ENCODE data around the gene ATP2C1. TPM values are rescaled to one million over a fixed set of nuclear protein-coding genes. Genes with fewer than 3 reads are reported as not detected.

Gene ATP2C1
- total and polyA plus RNA-seq, 2 experiments from 2014 or later, result 28.1 to 75.7 TPM

GRCh38 chr3:130846181-130846580, 47.7 kb upstream of the ATP2C1 start (continued):
- no peak for TF ChIP-seq ZNF462 (CRISPR knock-in tag; IDR thresholded peaks at IDR 0.05)
- no peak for TF ChIP-seq STAT1 (IDR thresholded peaks at IDR 0.05; ENCODE audit: unreplicated experiment)
- no peak for TF ChIP-seq CTCF (conservative IDR thresholded peaks at IDR 0.05; ENCODE audit: low read depth in 2 of 2)
- no peak for TF ChIP-seq NANOG (IDR thresholded peaks at IDR 0.05; ENCODE audit: borderline replicate concordance)

- Histone ChIP-seq H3K36me3 (ENCODE audit: insufficient read depth) (no peaks in the 10 kb centered on the region), H3K79me2 (replicated peaks; ENCODE audit: insufficient read depth) (no peaks in the 10 kb centered on the region), H3K27ac (ENCODE audit: low read depth) (no peak overlapping the region), H3K4me3 (no peak overlapping the region), H3K4me1 (ENCODE audit: insufficient read depth) (peaks cover 37% of the 10 kb centered on the region), H3K4me2 (0 out of 2 replicates have a peak overlapping the region, but pooled peaks have one; percentile 20), H3K9me2 (ENCODE audit: insufficient read depth) (peaks cover 3% of the 10 kb centered on the region; the same call in 1 of the 2 replicates), H4K20me1 (replicated peaks; ENCODE audit: insufficient read depth) (no peaks in the 10 kb centered on the region), H3K27me3 (ENCODE audit: insufficient read depth) (no peaks in the 10 kb centered on the region), H3F3A (replicated peaks; ENCODE audit: low read depth) (no peaks in the 10 kb centered on the region), H2AFZ (no peak overlapping the region)
- Mint-ChIP-seq H3K9me3 (no peaks in the 10 kb centered on the region), H3K27ac (no peak overlapping the region), H3K27me3 (ENCODE audit: insufficient read depth, low read depth, poor library complexity) (peaks cover 3% of the 10 kb centered on the region), H3K36me3 (ENCODE audit: low read depth) (no peaks in the 10 kb centered on the region), H3K4me1 (peaks cover 42% of the 10 kb centered on the region), H3K4me3 (no peak overlapping the region)
- DNase-seq (ENCODE audit: low spot score), result no peak
- ATAC-seq, result peak; percentile 81
- no peak for TF ChIP-seq ZNF462 (CRISPR knock-in tag; IDR thresholded peaks at IDR 0.05)
These were observed 44.8 kb upstream of the ATP2C1 start for GRCh38 chr3:130849091-130849552.

All from GM23338 (cell line).